ENCODE data around the gene PIM2.
A peak's percentile ranks its signal among the peaks of the same experiment; 100 is the strongest.

PIM2 gene

DNA sequence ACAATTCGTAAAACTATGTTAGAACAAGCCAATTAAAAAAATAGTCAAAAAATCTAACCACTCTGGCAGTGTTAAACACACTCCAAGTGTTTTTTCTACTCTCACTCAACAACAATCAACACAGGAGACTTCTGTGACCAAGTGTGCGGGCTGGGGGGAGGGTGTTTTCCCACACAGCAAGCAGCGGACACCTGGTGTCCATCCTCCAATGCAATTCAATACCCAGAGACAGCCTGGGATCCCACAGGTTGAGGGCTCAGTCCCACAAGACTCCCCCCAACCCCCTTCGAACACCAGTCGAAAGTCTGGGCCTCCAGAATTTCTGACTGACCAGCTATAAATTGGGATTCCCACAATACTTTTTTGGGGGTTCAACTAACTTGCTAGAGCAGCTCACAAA lies 8.3 kb upstream of the PIM2 start:
- DNase-seq (ENCODE audit: low spot score): no peak
- H3K27ac ChIP-seq: no peak overlapping the region
- ChIA-PET POLR2A (ENCODE audit: low non-redundant PET) (no interaction called here), CTCF (no interaction called here)
- TF ChIP-seq, protein P1, sequence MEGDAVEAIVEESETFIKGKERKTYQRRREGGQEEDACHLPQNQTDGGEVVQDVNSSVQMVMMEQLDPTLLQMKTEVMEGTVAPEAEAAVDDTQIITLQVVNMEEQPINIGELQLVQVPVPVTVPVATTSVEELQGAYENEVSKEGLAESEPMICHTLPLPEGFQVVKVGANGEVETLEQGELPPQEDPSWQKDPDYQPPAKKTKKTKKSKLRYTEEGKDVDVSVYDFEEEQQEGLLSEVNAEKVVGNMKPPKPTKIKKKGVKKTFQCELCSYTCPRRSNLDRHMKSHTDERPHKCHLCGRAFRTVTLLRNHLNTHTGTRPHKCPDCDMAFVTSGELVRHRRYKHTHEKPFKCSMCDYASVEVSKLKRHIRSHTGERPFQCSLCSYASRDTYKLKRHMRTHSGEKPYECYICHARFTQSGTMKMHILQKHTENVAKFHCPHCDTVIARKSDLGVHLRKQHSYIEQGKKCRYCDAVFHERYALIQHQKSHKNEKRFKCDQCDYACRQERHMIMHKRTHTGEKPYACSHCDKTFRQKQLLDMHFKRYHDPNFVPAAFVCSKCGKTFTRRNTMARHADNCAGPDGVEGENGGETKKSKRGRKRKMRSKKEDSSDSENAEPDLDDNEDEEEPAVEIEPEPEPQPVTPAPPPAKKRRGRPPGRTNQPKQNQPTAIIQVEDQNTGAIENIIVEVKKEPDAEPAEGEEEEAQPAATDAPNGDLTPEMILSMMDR (conservative IDR thresholded peaks at IDR 0.05; ENCODE audit: low read depth): no peak

DNA sequence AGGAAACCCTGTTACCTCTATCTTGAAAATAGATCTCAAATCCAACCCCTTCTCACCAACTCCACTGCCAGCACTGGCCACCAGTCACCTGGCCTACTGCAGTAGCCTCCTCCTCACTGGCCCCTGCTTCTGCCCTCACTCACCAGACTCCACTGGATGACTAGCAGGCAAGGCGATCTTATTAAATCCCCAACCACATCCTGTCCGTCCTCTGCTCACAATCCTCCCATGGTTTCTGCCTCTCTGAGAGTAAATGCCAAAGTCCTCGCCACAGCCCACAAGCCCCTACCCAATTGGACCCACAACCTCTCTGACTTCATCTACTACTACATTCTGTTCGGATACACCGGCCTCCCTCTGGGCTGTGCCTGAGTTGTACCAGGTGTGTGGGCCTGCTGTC lies 5.4 kb upstream of the PIM2 start:
- TF ChIP-seq, protein P1 (conservative IDR thresholded peaks at IDR 0.05; ENCODE audit: low read depth): no peak
- CTCF ChIA-PET: no interaction called here
- POLR2A ChIA-PET (ENCODE audit: low non-redundant PET): no interaction called here

DNA sequence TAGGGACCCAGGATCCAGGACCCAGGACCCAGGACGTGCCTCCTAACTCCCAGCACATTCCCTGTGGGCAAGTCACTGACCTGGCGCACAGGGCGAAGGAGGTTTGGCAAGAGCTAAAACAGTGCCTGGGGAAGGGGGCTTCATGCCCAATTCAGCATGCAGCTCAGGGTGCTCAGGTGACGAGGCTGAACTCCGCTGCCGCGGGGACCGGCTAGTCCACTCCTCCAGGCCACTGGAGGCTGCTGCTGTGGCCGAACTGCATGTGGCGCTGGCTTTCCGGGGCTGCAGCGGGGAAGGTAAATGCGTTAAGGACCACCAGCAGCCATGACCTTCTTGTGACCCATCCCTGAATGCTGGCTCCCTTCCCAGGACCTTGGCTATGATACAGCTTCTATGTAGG lies 4.9 kb upstream of the PIM2 start:
- ChIA-PET CTCF (no interaction called here), POLR2A (ENCODE audit: low non-redundant PET) (no interaction called here)
- DNase-seq (ENCODE audit: low spot score): no peak
- no peak overlapping the region for H3K27ac ChIP-seq
- TF ChIP-seq, protein P1 (conservative IDR thresholded peaks at IDR 0.05; ENCODE audit: low read depth): no peak

More for the DNA sequence above, 5.4 kb upstream of the PIM2 start:
- H3K27ac ChIP-seq: no peak overlapping the region
- DNase-seq (ENCODE audit: low spot score): no peak

DNA sequence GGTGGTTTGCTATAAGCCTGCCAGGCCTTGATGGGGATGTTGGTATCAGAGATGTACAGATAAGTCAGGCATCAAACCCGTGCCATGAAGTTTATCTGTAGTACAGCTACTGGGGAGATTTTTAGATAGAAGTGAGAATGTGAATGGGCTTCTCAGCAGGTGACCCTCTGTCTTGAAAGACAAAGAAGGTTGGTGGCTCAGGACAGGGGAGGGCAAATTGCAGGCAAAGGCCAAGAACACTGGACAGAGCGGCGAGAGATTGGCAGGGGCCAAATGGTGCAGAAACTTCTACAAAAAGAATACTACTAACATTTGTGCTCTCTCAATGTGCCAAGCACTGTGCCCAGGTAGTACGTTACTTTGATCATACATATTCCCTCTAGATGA lies 1.9 kb upstream of the PIM2 start:
- DNase-seq (ENCODE audit: low spot score): no peak
- TF ChIP-seq, protein P1 (conservative IDR thresholded peaks at IDR 0.05; ENCODE audit: low read depth): no peak
- ChIA-PET POLR2A (ENCODE audit: low non-redundant PET) (no interaction called here), CTCF (interaction anchor here (0.6 kb wide), 1 partner anchor 97 kb away, joined by 3 read pairs; no protein-coding TSS in a partner anchor)
- H3K27ac ChIP-seq: peak overlapping the region; percentile 85; the same call in 1 of the 2 replicates

DNA sequence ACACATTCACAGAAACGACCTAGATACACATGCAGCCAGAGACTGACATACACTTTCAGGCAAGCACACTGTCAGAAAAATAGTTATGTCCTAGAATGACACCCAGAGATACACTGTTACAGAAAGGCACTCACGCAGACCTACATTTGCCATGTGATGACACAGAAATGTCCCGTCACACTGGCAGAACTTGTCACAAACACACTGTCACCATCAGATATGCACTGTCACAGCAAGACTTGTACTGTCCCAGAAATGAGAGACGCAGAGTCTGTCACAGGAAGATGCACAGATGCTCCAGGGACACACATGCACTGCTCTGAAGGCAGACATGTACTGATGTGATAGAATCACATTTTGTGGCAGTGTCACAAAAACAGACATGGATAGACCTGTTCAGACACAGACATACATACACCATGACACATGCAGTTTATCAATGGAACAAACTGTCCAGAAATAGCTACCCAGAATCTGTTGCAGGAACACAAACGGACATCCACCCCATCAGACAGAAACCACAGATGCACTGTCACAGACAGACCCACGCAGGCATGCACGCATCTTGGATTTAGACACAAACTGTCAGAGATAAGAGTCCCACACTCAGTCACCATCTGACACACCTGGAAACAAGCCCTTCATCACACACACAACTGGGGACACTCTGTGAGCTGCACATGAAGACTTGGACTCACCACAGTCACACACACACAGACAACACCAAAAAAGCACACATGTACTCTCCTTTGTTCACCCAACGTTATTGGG lies 1.3 kb upstream of the PIM2 start:
- POLR2A ChIA-PET (ENCODE audit: low non-redundant PET): no interaction called here
- H3K27ac ChIP-seq: peak overlapping the region; percentile 85
- CTCF ChIA-PET: interaction anchor here (0.6 kb wide), 1 partner anchor 98 kb away, joined by 3 read pairs; no protein-coding TSS in a partner anchor
- TF ChIP-seq, protein P1 (conservative IDR thresholded peaks at IDR 0.05; ENCODE audit: low read depth): no peak
- DNase-seq (ENCODE audit: low spot score): no peak

DNA sequence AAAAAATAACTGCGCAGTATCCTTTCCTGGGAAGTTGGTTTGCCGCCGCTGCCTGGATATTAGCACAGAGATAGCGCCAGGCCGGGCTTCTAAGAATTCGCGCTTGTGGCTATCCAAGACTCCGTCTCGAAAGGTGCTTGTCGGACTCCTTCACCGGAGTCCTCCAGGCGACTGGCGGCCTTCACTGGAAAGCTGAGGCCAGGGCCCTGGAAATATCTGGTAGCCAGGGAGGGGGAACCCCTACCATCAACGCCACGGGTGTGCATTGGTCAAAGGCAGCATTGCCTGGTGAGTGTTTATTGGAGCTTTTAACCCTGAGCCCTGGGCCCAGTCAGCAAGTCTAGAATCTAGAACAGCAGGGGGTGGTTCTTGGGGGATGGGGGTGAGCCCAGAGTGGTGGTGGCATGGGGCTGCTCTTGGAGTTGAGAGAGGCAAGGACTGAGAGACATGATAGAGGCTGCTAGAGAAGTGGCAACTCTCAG lies 577 bp upstream of the PIM2 start:
- peak; percentile 8 for DNase-seq (ENCODE audit: low spot score)
- TF ChIP-seq, protein P1 (conservative IDR thresholded peaks at IDR 0.05; ENCODE audit: low read depth): no peak
- CTCF ChIA-PET: no interaction called here
- POLR2A ChIA-PET (ENCODE audit: low non-redundant PET): no interaction called here
- H3K27ac ChIP-seq: peak overlapping the region; percentile 85

All from RWPE1 (cell line).